H9 (cell line): ENCODE data around the gene DGKH. TPM values are rescaled to one million over a fixed set of nuclear protein-coding genes. Genes with fewer than 3 reads are reported as not detected.

Experiments
- DNase-seq: peaks from one replicate; pipeline ENCODE4 v3.0.0-alpha.2; 2017
- H2AFZ ChIP-seq: one replicate; pipeline ENCODE4 v1.6.1; 2013; ENCODE audit warnings: mild to moderate bottlenecking, low read length, control low read depth, moderate library complexity
- H2AK5ac ChIP-seq: 2 replicates; pipeline ENCODE4 v1.6.1; 2013; ENCODE audit warnings: low read length, control low read depth, mixed read lengths; ENCODE audit not compliant: insufficient read length
- H2BK120ac ChIP-seq: one replicate; pipeline ENCODE4 v1.6.1; 2013; ENCODE audit warnings: low read depth, mild to moderate bottlenecking, low read length, control low read depth, inconsistent platforms; ENCODE audit not compliant: poor library complexity, severe bottlenecking
- H2BK12ac ChIP-seq: 2 replicates; pipeline ENCODE4 v1.6.1; 2013; ENCODE audit warnings: low read length, control low read depth, mixed read lengths, low read depth; ENCODE audit not compliant: insufficient read length
- H2BK15ac ChIP-seq: 2 replicates; pipeline ENCODE4 v1.6.1; 2013; ENCODE audit warnings: low read depth, low read length, control low read depth
- H2BK20ac ChIP-seq: one replicate; pipeline ENCODE4 v1.6.1; 2013; ENCODE audit warnings: low read depth, mild to moderate bottlenecking, low read length, control low read depth, inconsistent platforms; ENCODE audit not compliant: poor library complexity, severe bottlenecking
- H2BK5ac ChIP-seq: 2 replicates; pipeline ENCODE4 v1.6.1; 2013; ENCODE audit warnings: low read length, control low read depth, mixed read lengths; ENCODE audit not compliant: insufficient read length
- H3K14ac ChIP-seq: 2 replicates; pipeline ENCODE4 v1.6.1; 2013; ENCODE audit warnings: low read length, control low read depth; ENCODE audit not compliant: insufficient read depth
- H3K18ac ChIP-seq: 2 replicates; pipeline ENCODE4 v1.6.1; 2013; ENCODE audit warnings: low read depth, mild to moderate bottlenecking, mixed read lengths, low read length, control low read depth; ENCODE audit not compliant: insufficient read length
- H3K23ac ChIP-seq: 2 replicates; pipeline ENCODE4 v1.6.1; 2013; ENCODE audit warnings: low read length, control low read depth, mixed read lengths, low read depth; ENCODE audit not compliant: insufficient read length
- H3K23me2 ChIP-seq: 2 replicates; pipeline ENCODE4 v1.6.1; 2013; ENCODE audit warnings: low read depth, mild to moderate bottlenecking, mixed read lengths, low read length, control low read depth; ENCODE audit not compliant: insufficient read length, poor library complexity, severe bottlenecking
- H3K27ac ChIP-seq: 2 replicates; pipeline ENCODE4 v1.5.1; 2013; ENCODE audit warnings: low read length, control low read depth, mixed read lengths, low read depth; ENCODE audit not compliant: insufficient read length
- H3K27me3 ChIP-seq: 2 replicates; pipeline ENCODE4 v1.6.1; 2013; ENCODE audit warnings: low read length, control low read depth, inconsistent platforms; ENCODE audit not compliant: insufficient read depth
- H3K4ac ChIP-seq: 2 replicates; pipeline ENCODE4 v1.6.1; 2013; ENCODE audit warnings: low read depth, mild to moderate bottlenecking, control low read depth, inconsistent platforms, low read length, moderate library complexity
- H3K4me1 ChIP-seq: 2 replicates; pipeline ENCODE4 v1.6.1; 2013; ENCODE audit warnings: low read length, control low read depth, inconsistent platforms; ENCODE audit not compliant: insufficient read depth
- H3K4me2 ChIP-seq: 2 replicates; pipeline ENCODE4 v1.6.1; 2013; ENCODE audit warnings: low read length, control low read depth, mixed read lengths; ENCODE audit not compliant: insufficient read length, insufficient read depth
- H3K56ac ChIP-seq: 2 replicates; pipeline ENCODE4 v1.6.1; 2013; ENCODE audit warnings: low read depth, mild to moderate bottlenecking, mixed read lengths, low read length, control low read depth; ENCODE audit not compliant: insufficient read length
- H3K79me1 ChIP-seq: 2 replicates; pipeline ENCODE4 v1.6.1; 2013; ENCODE audit warnings: low read depth, mild to moderate bottlenecking, moderate library complexity, low read length, control low read depth, inconsistent platforms; ENCODE audit not compliant: insufficient read depth, poor library complexity, severe bottlenecking
- H3K79me2 ChIP-seq: 2 replicates; pipeline ENCODE4 v1.6.1; 2013; ENCODE audit warnings: low read length, control low read depth, inconsistent platforms; ENCODE audit not compliant: insufficient read depth
- H3K9ac ChIP-seq: 2 replicates; pipeline ENCODE4 v1.6.1; 2013; ENCODE audit warnings: low read length, control low read depth, mixed read lengths; ENCODE audit not compliant: insufficient read length; ENCODE audit errors: extremely low read depth
- H3K9me3 ChIP-seq: one replicate; pipeline ENCODE4 v1.6.1; 2013; ENCODE audit warnings: low read depth, low read length, inconsistent platforms; ENCODE audit not compliant: control insufficient read depth
- H3T11ph ChIP-seq: one replicate; pipeline ENCODE4 v1.6.1; 2013; ENCODE audit warnings: mild to moderate bottlenecking, low read length, control low read depth, inconsistent platforms
- H4K20me1 ChIP-seq: one replicate; pipeline ENCODE4 v1.6.1; 2013; ENCODE audit not compliant: control insufficient read depth, insufficient read length, insufficient read depth
- H4K5ac ChIP-seq: 2 replicates; pipeline ENCODE4 v1.6.1; 2013; ENCODE audit warnings: low read depth, mild to moderate bottlenecking, mixed read lengths, low read length, control low read depth; ENCODE audit not compliant: insufficient read length
- H4K8ac ChIP-seq: replicated peaks from 2 replicates; pipeline ENCODE4 v1.6.1; 2013; ENCODE audit warnings: low read length, control low read depth, mixed read lengths, low read depth; ENCODE audit not compliant: insufficient read length
- H4K91ac ChIP-seq: 2 replicates; pipeline ENCODE4 v1.6.1; 2013; ENCODE audit warnings: low read depth, mild to moderate bottlenecking, moderate library complexity, mixed read lengths, low read length, control low read depth; ENCODE audit not compliant: insufficient read length
- H3K27ac Mint-ChIP-seq, 3 experiments: 2 replicates in 2 of 3; 3 replicates in 1 of 3; pipeline ENCODE4 v1.8.0; 2020 to 2021; ENCODE audit warnings: mixed read lengths in 3 of 3, mild to moderate bottlenecking in 1 of 3, moderate library complexity in 1 of 3
- H3K27me3 Mint-ChIP-seq: 2 replicates; pipeline ENCODE4 v1.8.0; 2021; ENCODE audit warnings: low read depth, mild to moderate bottlenecking, moderate library complexity, mixed read lengths
- H3K36me3 Mint-ChIP-seq, 3 experiments: 2 replicates in 2 of 3; 3 replicates in 1 of 3; pipeline ENCODE4 v1.8.0; 2020 to 2021; ENCODE audit warnings: low read depth in 3 of 3, mixed read lengths in 3 of 3; ENCODE audit not compliant: insufficient read depth in 1 of 3
- H3K4me1 Mint-ChIP-seq, 2 experiments: 2 replicates each; pipeline ENCODE4 v1.8.0; 2020; ENCODE audit warnings: mixed read lengths in 2 of 2
- H3K4me3 Mint-ChIP-seq, 2 experiments: 2 replicates in 1 of 2; 3 replicates in 1 of 2; pipeline ENCODE4 v1.8.0; 2020 to 2021; ENCODE audit warnings: mild to moderate bottlenecking in 2 of 2, mixed read lengths in 2 of 2, moderate library complexity in 1 of 2
- H3K9me3 Mint-ChIP-seq, 2 experiments: 2 replicates in 1 of 2; 3 replicates in 1 of 2; pipeline ENCODE4 v1.8.0; 2020; ENCODE audit warnings: mild to moderate bottlenecking in 2 of 2, mixed read lengths in 2 of 2, moderate library complexity in 1 of 2
- WGBS: extraction: QIAGEN DNeasy Blood & Tissue Kit; methylation state at CpG from one replicate; pipeline ENCODE4 v1.1.7; 2013; ENCODE audit warnings: missing lambda C conversion rate, low lambda C conversion rate, mixed read lengths; ENCODE audit not compliant: insufficient read length; ENCODE audit errors: extremely low coverage; 5-methylcytosine and 5-hydroxymethylcytosine counted together
- total RNA-seq: library from RNA; stranded (reverse); gene quantifications from 2 replicates; pipeline ENCODE4 v1.2.1, GENCODE V29; 2021
- TF ChIP-seq, protein P1 (sequence below): fragments of 200-600 bp; sonication (generic); conservative IDR thresholded peaks from 3 replicates; pipeline ENCODE4 v1.8.0; 2021; ENCODE audit warnings: antibody characterized with exemption, mild to moderate bottlenecking

DGKH gene
- total RNA-seq, 1 experiment from 2014 or later: 8.6 TPM

DNA sequence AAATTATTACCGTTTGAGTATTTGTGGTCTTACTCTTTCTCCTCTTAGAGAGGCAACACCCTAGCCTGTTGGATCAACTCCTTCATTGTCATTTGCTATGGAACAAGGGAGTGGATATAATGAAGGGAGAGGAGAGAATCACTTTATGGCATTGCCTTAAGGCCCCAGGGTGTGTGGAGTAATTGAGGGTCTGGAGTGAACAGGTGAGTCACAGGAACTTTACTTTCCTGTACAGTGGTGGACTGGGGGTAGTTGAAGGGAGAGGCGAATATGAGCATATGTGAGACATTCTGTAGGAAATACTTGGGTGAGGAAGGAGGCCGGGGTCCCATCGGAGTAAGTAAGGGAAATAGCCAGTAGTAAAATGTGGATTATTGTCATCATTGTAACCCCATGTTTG lies 17.0 kb downstream of the DGKH start:
- no peaks in the 10 kb centered on the region for H3K9me3 ChIP-seq
- TF ChIP-seq, protein P1, sequence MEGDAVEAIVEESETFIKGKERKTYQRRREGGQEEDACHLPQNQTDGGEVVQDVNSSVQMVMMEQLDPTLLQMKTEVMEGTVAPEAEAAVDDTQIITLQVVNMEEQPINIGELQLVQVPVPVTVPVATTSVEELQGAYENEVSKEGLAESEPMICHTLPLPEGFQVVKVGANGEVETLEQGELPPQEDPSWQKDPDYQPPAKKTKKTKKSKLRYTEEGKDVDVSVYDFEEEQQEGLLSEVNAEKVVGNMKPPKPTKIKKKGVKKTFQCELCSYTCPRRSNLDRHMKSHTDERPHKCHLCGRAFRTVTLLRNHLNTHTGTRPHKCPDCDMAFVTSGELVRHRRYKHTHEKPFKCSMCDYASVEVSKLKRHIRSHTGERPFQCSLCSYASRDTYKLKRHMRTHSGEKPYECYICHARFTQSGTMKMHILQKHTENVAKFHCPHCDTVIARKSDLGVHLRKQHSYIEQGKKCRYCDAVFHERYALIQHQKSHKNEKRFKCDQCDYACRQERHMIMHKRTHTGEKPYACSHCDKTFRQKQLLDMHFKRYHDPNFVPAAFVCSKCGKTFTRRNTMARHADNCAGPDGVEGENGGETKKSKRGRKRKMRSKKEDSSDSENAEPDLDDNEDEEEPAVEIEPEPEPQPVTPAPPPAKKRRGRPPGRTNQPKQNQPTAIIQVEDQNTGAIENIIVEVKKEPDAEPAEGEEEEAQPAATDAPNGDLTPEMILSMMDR: no peak
- H3K4ac ChIP-seq: no peak overlapping the region
- no peak overlapping the region for H4K91ac ChIP-seq
- H2BK20ac ChIP-seq: no peak overlapping the region
- H3K9ac ChIP-seq: no peak overlapping the region
- H3K79me2 ChIP-seq: no peaks in the 10 kb centered on the region; the same call in 1 of the 2 replicates
- no peak overlapping the region for H2BK12ac ChIP-seq
- Mint-ChIP-seq H3K27me3 (no peaks in the 10 kb centered on the region), H3K4me1 (peaks cover 7 to 8% of the 10 kb centered on the region in 2 experiments; a peak in 3 of 4 replicates), H3K9me3 (no peaks in the 10 kb centered on the region), H3K27ac (peak overlapping the region in 1 of 3 experiments; percentile 33; a peak in 1 of 7 replicates), H3K4me3 (no peak overlapping the region), H3K36me3 (peaks cover 3 to 12% (median 8%) of the 10 kb centered on the region in 3 experiments; a peak in 6 of 7 replicates)
- no peak overlapping the region for H3K18ac ChIP-seq
- H3K27ac ChIP-seq: no peak overlapping the region
- H4K8ac ChIP-seq: no peak overlapping the region
- no peak overlapping the region for H4K5ac ChIP-seq
- H2BK15ac ChIP-seq: no peak overlapping the region
- H2AFZ ChIP-seq: no peak overlapping the region
- no peaks in the 10 kb centered on the region for H3K4me1 ChIP-seq
- H3K4me2 ChIP-seq: no peak overlapping the region
- H3K56ac ChIP-seq: no peak overlapping the region
- no peak overlapping the region for H3K14ac ChIP-seq
- no peak overlapping the region for H2AK5ac ChIP-seq
- no peaks in the 10 kb centered on the region for H4K20me1 ChIP-seq
- no peak overlapping the region for H2BK120ac ChIP-seq
- H3K79me1 ChIP-seq: peaks cover 3% of the 10 kb centered on the region
- DNase-seq: no peak
- no peak overlapping the region for H2BK5ac ChIP-seq
- no peaks in the 10 kb centered on the region for H3K27me3 ChIP-seq
- H3K23me2 ChIP-seq: no peaks in the 10 kb centered on the region
- no peak overlapping the region for H3T11ph ChIP-seq
- H3K23ac ChIP-seq: no peak overlapping the region
- WGBS: no CpG with 5 or more reads among the region's 4 CpGs
